GM20431 (cell line): ENCODE measurements around the gene DUSP1.

ENCODE experiments used
- in situ Hi-C: fragments of 300-500 bp; cut with MseI, MboI; formaldehyde crosslinking; loops from one replicate; pipeline ENCODE4 v1.15.0; 2020; ENCODE audit warnings: low sequenced_read_pairs; ENCODE audit not compliant: unreplicated experiment

Gene DUSP1

GRCh38 chr5:172782169-172783039 lies 11.4 kb upstream of the DUSP1 start:
- in situ Hi-C loops = no loop called here

- in situ Hi-C loops = no loop called here
Measured at GRCh38 chr5:172779691-172780341, 8.8 kb upstream of the DUSP1 start.

GRCh38 chr5:172777881-172778814 lies 7.2 kb upstream of the DUSP1 start:
- in situ Hi-C loops = no loop called here

GRCh38 chr5:172776235-172776594 lies 5.2 kb upstream of the DUSP1 start:
- in situ Hi-C loops = no loop called here

GRCh38 chr5:172775326-172776234 lies 4.6 kb upstream of the DUSP1 start:
- in situ Hi-C loops = no loop called here

GRCh38 chr5:172774561-172775315 lies 3.7 kb upstream of the DUSP1 start:
- in situ Hi-C loops = no loop called here

- in situ Hi-C loops = no loop called here
Measured at GRCh38 chr5:172773481-172774469, 2.8 kb upstream of the DUSP1 start.

- in situ Hi-C loops = no loop called here
Measured at GRCh38 chr5:172772112-172772906, 1.3 kb upstream of the DUSP1 start.

GRCh38 chr5:172771439-172772111 lies 580 bp upstream of the DUSP1 start:
- in situ Hi-C loops = no loop called here

- in situ Hi-C loops = no loop called here
Measured at GRCh38 chr5:172770374-172770674, 671 bp downstream of the DUSP1 start.

GRCh38 chr5:172769616-172770373 lies 1.2 kb downstream of the DUSP1 start:
- in situ Hi-C loops = no loop called here

GRCh38 chr5:172769342-172769615 lies 1.7 kb downstream of the DUSP1 start:
- in situ Hi-C loops = no loop called here

GRCh38 chr5:172768573-172769341 lies 2.2 kb downstream of the DUSP1 start:
- in situ Hi-C loops = no loop called here

- in situ Hi-C loops = no loop called here
Measured at GRCh38 chr5:172768098-172768572, 2.9 kb downstream of the DUSP1 start.
